Vagina (tissue), 2 donors: ENCODE data around the gene ZDHHC3. TPM values are rescaled to one million over a fixed set of nuclear protein-coding genes. Genes with fewer than 3 reads are reported as not detected.

Source experiments
- DNase-seq, 2 donors: peaks; one replicate each; pipeline ENCODE4 v3.0.0-alpha.2; 2017; ENCODE audit errors: extremely low spot score in 2 of 2
- H3K27ac ChIP-seq: fragments of 200-600 bp; sonication (generic); one replicate; pipeline ENCODE4 v1.5.1; 2019
- H3K27me3 ChIP-seq: fragments of 200-600 bp; sonication (generic); one replicate; pipeline ENCODE4 v1.5.1; 2019
- H3K36me3 ChIP-seq, 2 donors: fragments of 200-600 bp; sonication (generic); one replicate each; pipeline ENCODE4 v1.5.1; 2017 to 2019
- H3K4me1 ChIP-seq: fragments of 200-600 bp; sonication (generic); one replicate; pipeline ENCODE4 v1.5.1; 2019
- H3K4me3 ChIP-seq, 2 donors: fragments of 200-600 bp; sonication (generic); 1 replicate in 1 of 2; 2 replicates in 1 of 2; pipeline ENCODE4 v1.5.1; 2016 to 2019
- H3K9me3 ChIP-seq: fragments of 200-600 bp; sonication (generic); one replicate; pipeline ENCODE4 v1.5.1; 2019
- POLR2A ChIP-seq, 2 donors: fragments of 450-650 bp; IDR thresholded peaks; one replicate each; pipeline ENCODE4 v1.6.1; 2017; ENCODE audit warnings: antibody characterized with exemption in 2 of 2, mild to moderate bottlenecking in 2 of 2, moderate library complexity in 2 of 2
- POLR2AphosphoS5 ChIP-seq, 2 donors: sonication (generic); formaldehyde crosslinking; IDR thresholded peaks; one replicate each; pipeline ENCODE4 v1.9.0; 2017; ENCODE audit warnings: antibody characterized with exemption in 2 of 2, mild to moderate bottlenecking in 2 of 2, low read depth in 1 of 2; ENCODE audit not compliant: insufficient read depth in 1 of 2
- intact Hi-C: fragments of 100-400 bp; cut with DNase I; formaldehyde crosslinking; loops from one replicate; pipeline ENCODE4 v1.15.1; 2023
- total RNA-seq: library from RNA; depleted of rRNA; stranded (reverse); fragments of >200 nt; gene quantifications from one replicate; pipeline ENCODE4 v1.2.3, GENCODE V29; 2016
- TF ChIP-seq, protein P1 (sequence below), 3 experiments: fragments of 450-650 bp in 2 of 3; fragments of 200-600 bp in 1 of 3; sonication (generic) in 1 of 3; IDR thresholded peaks; one replicate each; pipeline ENCODE4 v1.5.1; 2017 to 2019; ENCODE audit warnings: antibody characterized with exemption in 3 of 3, mild to moderate bottlenecking in 2 of 3, moderate library complexity in 2 of 3

ZDHHC3 gene
- total RNA-seq, 1 donor from 2014 or later, result 83.5 TPM

DNA sequence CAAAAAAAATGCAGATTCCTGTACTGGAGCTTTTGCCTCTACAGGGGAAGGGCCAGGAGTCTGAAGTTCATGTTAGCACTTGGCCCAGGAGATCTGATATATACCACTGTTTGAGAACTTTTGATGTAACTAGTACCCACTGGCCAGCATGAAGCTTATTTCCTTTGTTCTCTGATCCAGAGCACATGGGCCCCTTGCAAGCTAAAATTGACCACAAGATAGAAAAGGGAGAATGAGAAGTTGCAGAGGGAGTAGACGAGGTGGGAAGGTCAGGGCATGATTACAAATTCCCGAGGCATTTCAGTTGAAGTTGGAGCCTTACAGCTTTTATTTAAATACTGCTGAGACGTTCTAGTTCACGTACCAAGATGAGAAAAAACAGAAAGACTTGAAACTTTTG lies 73.3 kb downstream of the ZDHHC3 start:
- TF ChIP-seq POLR2A (IDR thresholded peaks at IDR 0.05) (no peak), POLR2AphosphoS5 (IDR thresholded peaks at IDR 0.05; ENCODE audit: insufficient read depth in 1 of 2, low read depth in 1 of 2) (no peak)
- TF ChIP-seq, protein P1, sequence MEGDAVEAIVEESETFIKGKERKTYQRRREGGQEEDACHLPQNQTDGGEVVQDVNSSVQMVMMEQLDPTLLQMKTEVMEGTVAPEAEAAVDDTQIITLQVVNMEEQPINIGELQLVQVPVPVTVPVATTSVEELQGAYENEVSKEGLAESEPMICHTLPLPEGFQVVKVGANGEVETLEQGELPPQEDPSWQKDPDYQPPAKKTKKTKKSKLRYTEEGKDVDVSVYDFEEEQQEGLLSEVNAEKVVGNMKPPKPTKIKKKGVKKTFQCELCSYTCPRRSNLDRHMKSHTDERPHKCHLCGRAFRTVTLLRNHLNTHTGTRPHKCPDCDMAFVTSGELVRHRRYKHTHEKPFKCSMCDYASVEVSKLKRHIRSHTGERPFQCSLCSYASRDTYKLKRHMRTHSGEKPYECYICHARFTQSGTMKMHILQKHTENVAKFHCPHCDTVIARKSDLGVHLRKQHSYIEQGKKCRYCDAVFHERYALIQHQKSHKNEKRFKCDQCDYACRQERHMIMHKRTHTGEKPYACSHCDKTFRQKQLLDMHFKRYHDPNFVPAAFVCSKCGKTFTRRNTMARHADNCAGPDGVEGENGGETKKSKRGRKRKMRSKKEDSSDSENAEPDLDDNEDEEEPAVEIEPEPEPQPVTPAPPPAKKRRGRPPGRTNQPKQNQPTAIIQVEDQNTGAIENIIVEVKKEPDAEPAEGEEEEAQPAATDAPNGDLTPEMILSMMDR (IDR thresholded peaks at IDR 0.05), result no peak
- intact Hi-C loops, result no loop called here
- Histone ChIP-seq H3K27ac (no peak overlapping the region), H3K27me3 (no peaks in the 10 kb centered on the region), H3K36me3 (no peaks in the 10 kb centered on the region), H3K4me3 (no peak overlapping the region), H3K4me1 (no peaks in the 10 kb centered on the region), H3K9me3 (no peaks in the 10 kb centered on the region)
- DNase-seq, result no peak

DNA sequence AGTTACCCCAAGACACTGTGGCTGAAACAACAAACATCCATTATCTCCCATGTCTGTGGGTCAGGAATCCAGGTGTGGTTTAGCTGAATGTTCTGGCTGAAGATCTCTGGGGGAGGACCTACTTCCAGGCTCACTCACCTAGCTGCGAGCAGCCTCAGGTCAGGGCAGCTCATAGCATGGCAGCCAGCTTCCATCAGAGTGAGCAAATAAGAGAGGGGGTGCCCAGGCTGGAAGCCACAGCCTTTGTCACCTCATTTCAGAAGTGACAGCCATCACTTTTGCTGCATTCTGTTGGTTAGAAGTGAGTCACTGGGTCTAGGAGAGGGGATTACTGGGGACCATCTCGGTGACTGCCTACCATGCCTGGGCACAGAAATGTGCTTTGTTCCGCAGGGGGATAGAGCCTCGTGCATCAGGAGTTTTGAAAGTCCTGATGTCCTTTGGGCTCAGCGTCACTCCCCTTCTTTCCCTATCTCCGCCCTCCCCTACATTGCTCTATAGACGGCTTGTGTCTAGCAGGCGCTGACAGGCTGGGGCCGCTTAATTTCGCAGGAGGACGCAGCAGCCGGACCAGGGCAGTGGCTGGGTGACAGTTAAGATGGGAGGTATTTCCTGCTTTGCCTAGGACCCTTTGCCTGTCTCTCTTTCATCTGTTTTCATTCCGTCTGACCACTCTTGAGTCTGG lies 76.1 kb downstream of the ZDHHC3 start:
- H3K36me3 ChIP-seq, result no peaks in the 10 kb centered on the region
- no peaks in the 10 kb centered on the region for H3K27me3 ChIP-seq
- no peak for TF ChIP-seq POLR2A (IDR thresholded peaks at IDR 0.05)
- no peak for TF ChIP-seq POLR2AphosphoS5 (IDR thresholded peaks at IDR 0.05; ENCODE audit: insufficient read depth in 1 of 2, low read depth in 1 of 2)
- TF ChIP-seq, protein P1 (IDR thresholded peaks at IDR 0.05), result no peak
- H3K9me3 ChIP-seq, result no peaks in the 10 kb centered on the region
- intact Hi-C loops, result no loop called here
- H3K27ac ChIP-seq, result no peak overlapping the region
- DNase-seq, result no peak
- no peaks in the 10 kb centered on the region for H3K4me1 ChIP-seq
- no peak overlapping the region for H3K4me3 ChIP-seq

DNA sequence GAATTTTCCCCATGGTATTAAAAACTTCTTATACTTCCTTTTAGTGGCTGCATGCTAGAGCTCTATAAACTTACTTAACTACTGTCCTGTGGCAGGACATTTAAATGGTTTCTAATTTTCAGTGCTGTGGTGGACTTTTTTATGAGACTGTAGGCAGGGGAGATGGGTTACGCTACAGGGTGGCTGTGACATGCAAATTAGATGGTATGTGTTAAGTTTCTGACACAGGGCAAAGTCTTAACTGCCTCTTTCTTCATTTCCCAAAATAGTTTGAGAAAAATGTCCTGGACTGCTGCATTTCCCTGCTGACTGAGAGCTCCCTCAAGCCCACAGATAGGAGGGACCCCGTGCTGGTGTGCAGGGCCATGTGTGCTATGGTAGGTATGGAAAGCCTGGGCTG lies 79.5 kb downstream of the ZDHHC3 start:
- H3K4me1 ChIP-seq, result no peaks in the 10 kb centered on the region
- H3K36me3 ChIP-seq, result no peaks in the 10 kb centered on the region
- no peak overlapping the region for H3K27ac ChIP-seq
- DNase-seq, result no peak
- no peaks in the 10 kb centered on the region for H3K27me3 ChIP-seq
- intact Hi-C loops, result no loop called here
- no peak overlapping the region for H3K4me3 ChIP-seq
- H3K9me3 ChIP-seq, result no peaks in the 10 kb centered on the region
- no peak for TF ChIP-seq POLR2AphosphoS5 (IDR thresholded peaks at IDR 0.05; ENCODE audit: insufficient read depth in 1 of 2, low read depth in 1 of 2)
- no peak for TF ChIP-seq POLR2A (IDR thresholded peaks at IDR 0.05)
- TF ChIP-seq, protein P1 (IDR thresholded peaks at IDR 0.05), result no peak

DNA sequence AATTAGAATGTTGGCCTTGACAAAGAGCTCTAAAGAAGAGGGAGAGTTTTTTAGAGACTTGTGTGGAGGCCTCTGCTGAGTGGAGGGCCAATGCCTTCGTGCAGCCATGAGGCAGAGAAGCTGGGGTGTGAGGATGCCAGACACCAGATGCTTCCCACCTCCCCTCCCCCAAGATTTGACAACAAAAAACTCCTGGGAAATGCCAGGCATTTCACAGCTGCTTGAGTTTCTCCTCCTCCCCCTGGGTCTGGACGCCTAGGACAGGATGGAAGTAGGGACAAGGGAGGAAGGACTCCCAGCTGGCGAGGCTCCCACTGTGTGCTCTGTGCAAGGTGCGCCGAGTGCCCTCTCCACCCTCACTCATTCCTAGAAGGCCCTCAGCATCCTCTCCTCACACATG lies 81.5 kb downstream of the ZDHHC3 start:
- no peak for DNase-seq
- intact Hi-C loops, result no loop called here
- H3K27ac ChIP-seq, result no peak overlapping the region
- H3K27me3 ChIP-seq, result no peaks in the 10 kb centered on the region
- TF ChIP-seq POLR2AphosphoS5 (IDR thresholded peaks at IDR 0.05; ENCODE audit: insufficient read depth in 1 of 2, low read depth in 1 of 2) (no peak), POLR2A (IDR thresholded peaks at IDR 0.05) (no peak)
- TF ChIP-seq, protein P1 (IDR thresholded peaks at IDR 0.05), result no peak
- no peaks in the 10 kb centered on the region for H3K4me1 ChIP-seq
- H3K9me3 ChIP-seq, result no peaks in the 10 kb centered on the region
- H3K36me3 ChIP-seq, result no peaks in the 10 kb centered on the region
- H3K4me3 ChIP-seq, result no peak overlapping the region

DNA sequence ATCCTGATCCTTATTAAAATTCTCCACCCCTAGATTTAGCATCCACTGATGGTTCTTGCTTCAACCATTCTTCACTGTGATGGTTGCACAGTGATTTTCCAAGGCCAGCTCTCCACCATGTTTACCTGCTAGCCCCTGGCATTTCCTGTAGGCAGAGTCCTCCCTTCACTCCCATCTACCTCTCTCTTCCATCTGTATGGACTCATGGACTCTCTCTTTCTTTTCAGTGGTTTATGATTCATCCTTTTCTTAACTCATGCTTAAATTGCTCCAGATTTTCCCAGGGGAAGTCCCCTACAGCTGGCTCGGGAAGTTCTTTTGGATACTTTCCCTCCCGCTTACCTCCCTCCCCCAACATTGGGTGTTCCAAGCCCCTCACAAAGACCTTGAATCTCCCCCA lies 82.9 kb downstream of the ZDHHC3 start:
- H3K9me3 ChIP-seq, result no peaks in the 10 kb centered on the region
- TF ChIP-seq POLR2A (IDR thresholded peaks at IDR 0.05) (no peak), POLR2AphosphoS5 (IDR thresholded peaks at IDR 0.05; ENCODE audit: insufficient read depth in 1 of 2, low read depth in 1 of 2) (no peak)
- TF ChIP-seq, protein P1 (IDR thresholded peaks at IDR 0.05), result no peak
- no peak for DNase-seq
- no peaks in the 10 kb centered on the region for H3K4me1 ChIP-seq
- intact Hi-C loops, result no loop called here
- H3K27me3 ChIP-seq, result no peaks in the 10 kb centered on the region
- H3K36me3 ChIP-seq, result no peaks in the 10 kb centered on the region
- no peak overlapping the region for H3K4me3 ChIP-seq
- no peak overlapping the region for H3K27ac ChIP-seq
